ENCODE data around the gene EIF3D. TPM values are rescaled to one million over a fixed set of nuclear protein-coding genes. Genes with fewer than 3 reads are reported as not detected.
"Not testable (repeated sequence)": the region's sequence is repeated elsewhere in the genome, so short reads cannot be mapped to it uniquely, and the experiment has no call there.

The EIF3D gene
- total RNA-seq, 2 experiments from 2014 or later, result 370 to 380 TPM

GRCh38 chr22:36536717-36537116 is 7.8 kb upstream of the EIF3D start:
- H3K36me3 Mint-ChIP-seq, result no peaks in the 10 kb centered on the region
- no peaks in the 10 kb centered on the region for H3K27me3 Mint-ChIP-seq

GRCh38 chr22:36533320-36533719 is 4.4 kb upstream of the EIF3D start:
- H3K4me1 Mint-ChIP-seq, H3K9me3 Mint-ChIP-seq, H3K27ac Mint-ChIP-seq, H3K27me3 Mint-ChIP-seq, H3K36me3 Mint-ChIP-seq, H3K4me3 Mint-ChIP-seq, DNase-seq: not testable (repeated sequence)

More at GRCh38 chr22:36536717-36537116, 7.8 kb upstream of the EIF3D start:
- peaks cover 1% of the 10 kb centered on the region for H3K4me1 Mint-ChIP-seq
- no peaks in the 10 kb centered on the region for H3K9me3 Mint-ChIP-seq
- H3K4me3 Mint-ChIP-seq, result no peak overlapping the region
- no peak overlapping the region for H3K27ac Mint-ChIP-seq
- DNase-seq, result no peak

- no peaks in the 10 kb centered on the region for H3K4me1 Mint-ChIP-seq
- no peak overlapping the region for H3K27ac Mint-ChIP-seq
- no peaks in the 10 kb centered on the region for H3K27me3 Mint-ChIP-seq
- H3K36me3 Mint-ChIP-seq, result peaks cover 12% of the 10 kb centered on the region
- DNase-seq, result no peak
- H3K9me3 Mint-ChIP-seq, result no peaks in the 10 kb centered on the region
- H3K4me3 Mint-ChIP-seq, result no peak overlapping the region
Observed at GRCh38 chr22:36532466-36532865, 3.5 kb upstream of the EIF3D start.

- no peaks in the 10 kb centered on the region for H3K9me3 Mint-ChIP-seq
- peak overlapping the region; percentile 91 for H3K4me3 Mint-ChIP-seq
- H3K36me3 Mint-ChIP-seq, result peaks cover 46% of the 10 kb centered on the region
Observed at GRCh38 chr22:36528341-36528740, 625 bp downstream of the EIF3D start.

GRCh38 chr22:36522662-36523061 is 6.3 kb downstream of the EIF3D start:
- no peaks in the 10 kb centered on the region for H3K27me3 Mint-ChIP-seq
- no peak overlapping the region for H3K4me3 Mint-ChIP-seq
- no peak for DNase-seq
- peaks cover 61% of the 10 kb centered on the region for H3K36me3 Mint-ChIP-seq
- peaks cover 29% of the 10 kb centered on the region for H3K4me1 Mint-ChIP-seq
- H3K9me3 Mint-ChIP-seq, result no peaks in the 10 kb centered on the region
- no peak overlapping the region for H3K27ac Mint-ChIP-seq

More at GRCh38 chr22:36528341-36528740, 625 bp downstream of the EIF3D start:
- H3K4me1 Mint-ChIP-seq, result peaks cover 24% of the 10 kb centered on the region
- H3K27me3 Mint-ChIP-seq, result no peaks in the 10 kb centered on the region
- H3K27ac Mint-ChIP-seq, result peak overlapping the region; percentile 98
- no peak for DNase-seq

- Mint-ChIP-seq H3K27ac (no peak overlapping the region), H3K9me3 (no peaks in the 10 kb centered on the region), H3K4me1 (peaks cover 12% of the 10 kb centered on the region), H3K4me3 (no peak overlapping the region), H3K27me3 (no peaks in the 10 kb centered on the region), H3K36me3 (peaks cover 58% of the 10 kb centered on the region)
- DNase-seq, result no peak
Observed at GRCh38 chr22:36520423-36520822, 8.5 kb downstream of the EIF3D start.

GRCh38 chr22:36519906-36520305 is 9.1 kb downstream of the EIF3D start:
- not testable (repeated sequence) for DNase-seq, H3K27me3 Mint-ChIP-seq, H3K4me3 Mint-ChIP-seq, H3K27ac Mint-ChIP-seq, H3K9me3 Mint-ChIP-seq
- Mint-ChIP-seq H3K4me1 (peaks cover 11% of the 10 kb centered on the region), H3K36me3 (peaks cover 57% of the 10 kb centered on the region)

GRCh38 chr22:36514766-36515165 is 14.2 kb downstream of the EIF3D start:
- H3K9me3 Mint-ChIP-seq, result no peaks in the 10 kb centered on the region
- H3K27ac Mint-ChIP-seq, result no peak overlapping the region
- DNase-seq, result no peak
- no peaks in the 10 kb centered on the region for H3K27me3 Mint-ChIP-seq
- peaks cover 61% of the 10 kb centered on the region for H3K36me3 Mint-ChIP-seq
- no peak overlapping the region for H3K4me3 Mint-ChIP-seq
- H3K4me1 Mint-ChIP-seq, result peaks cover 5% of the 10 kb centered on the region

GRCh38 chr22:36512991-36513390 is 16.0 kb downstream of the EIF3D start:
- Mint-ChIP-seq H3K4me3 (no peak overlapping the region), H3K4me1 (peaks cover 6% of the 10 kb centered on the region), H3K9me3 (no peaks in the 10 kb centered on the region), H3K36me3 (peaks cover 57% of the 10 kb centered on the region), H3K27me3 (no peaks in the 10 kb centered on the region), H3K27ac (no peak overlapping the region)
- DNase-seq, result no peak

- Mint-ChIP-seq H3K4me3 (no peak overlapping the region), H3K27ac (no peak overlapping the region), H3K27me3 (no peaks in the 10 kb centered on the region), H3K36me3 (peaks cover 58% of the 10 kb centered on the region), H3K4me1 (peaks cover 10% of the 10 kb centered on the region), H3K9me3 (peaks cover 2% of the 10 kb centered on the region)
- no peak for DNase-seq
Observed at GRCh38 chr22:36512333-36512732, 16.6 kb downstream of the EIF3D start.

- no peaks in the 10 kb centered on the region for H3K27me3 Mint-ChIP-seq
- no peak overlapping the region for H3K4me3 Mint-ChIP-seq
- peaks cover 49% of the 10 kb centered on the region for H3K36me3 Mint-ChIP-seq
- peaks cover 3% of the 10 kb centered on the region for H3K9me3 Mint-ChIP-seq
- peak; percentile 43 for DNase-seq
- peak overlapping the region; percentile 76 for H3K27ac Mint-ChIP-seq
- H3K4me1 Mint-ChIP-seq, result peaks cover 10% of the 10 kb centered on the region
Observed at GRCh38 chr22:36510966-36511881, 17.7 kb downstream of the EIF3D start.

- H3K9me3 Mint-ChIP-seq, result peaks cover 3% of the 10 kb centered on the region
- no peak for DNase-seq
- peak overlapping the region; percentile 42 for H3K27ac Mint-ChIP-seq
- H3K27me3 Mint-ChIP-seq, result no peaks in the 10 kb centered on the region
- H3K4me3 Mint-ChIP-seq, result no peak overlapping the region
- peaks cover 48% of the 10 kb centered on the region for H3K36me3 Mint-ChIP-seq
- H3K4me1 Mint-ChIP-seq, result peaks cover 14% of the 10 kb centered on the region
Observed at GRCh38 chr22:36510384-36510783, 18.6 kb downstream of the EIF3D start.

- Mint-ChIP-seq H3K36me3 (peaks cover 38% of the 10 kb centered on the region), H3K9me3 (peaks cover 3% of the 10 kb centered on the region), H3K4me3 (peak overlapping the region; percentile 79), H3K4me1 (peaks cover 21% of the 10 kb centered on the region), H3K27ac (peak overlapping the region; percentile 81), H3K27me3 (no peaks in the 10 kb centered on the region)
- DNase-seq, result no peak
Observed at GRCh38 chr22:36507518-36508010, 21.4 kb downstream of the EIF3D start.

GRCh38 chr22:36506637-36507517 is 22.1 kb downstream of the EIF3D start, which contains the start of gene FOXRED2:
Gene FOXRED2 (minus strand): TSS chr22:36507040. CDS start chr22:36506422, 618 bp downstream.
- no peaks in the 10 kb centered on the region for H3K27me3 Mint-ChIP-seq

More at GRCh38 chr22:36506637-36507517, 22.1 kb downstream of the EIF3D start, which contains the start of gene FOXRED2:
- peak; percentile 94 for DNase-seq
- Mint-ChIP-seq H3K9me3 (peaks cover 3% of the 10 kb centered on the region), H3K36me3 (peaks cover 33% of the 10 kb centered on the region), H3K4me1 (peaks cover 20% of the 10 kb centered on the region), H3K27ac (peak within 1 kb of the TSS; percentile 81), H3K4me3 (peak within 1 kb of the TSS; percentile 79)
